HepG2 (cell line): ENCODE data around the gene TGFBI. TPM values are rescaled to one million over a fixed set of nuclear protein-coding genes. Genes with fewer than 3 reads are reported as not detected.

Source experiments
- ATAC-seq: fragments of 200-7000 bp; cut with Tn5 transposase; 3 replicates; pipeline ENCODE4 v1.9.1; 2020; ENCODE audit warnings: mild to moderate bottlenecking, moderate library complexity
- BruUV-seq: library from RNA; stranded (reverse); fragments of 400-500 nt; replicated peaks from 2 replicates; lab custom pipeline; 2021; lab: Mats Ljungman, UMichigan
- CTCF ChIA-PET: fragments of 300-600 bp; formaldehyde crosslinking; extraction: SDS; loops from one replicate; lab custom pipeline; 2021; ENCODE audit warnings: low total read pairs, inconsistent platforms, low intra/inter-chr PET ratio; lab: Yijun Ruan, JAX
- POLR2A ChIA-PET: fragments of 350-600 bp; sonication (Branson Sonifier 250); formaldehyde crosslinking; loops from one replicate; lab custom pipeline; 2020; ENCODE audit warnings: antibody characterized with exemption, inconsistent platforms; lab: Yijun Ruan, JAX
- DNase-seq: peaks from one replicate; pipeline ENCODE4 v3.0.0-alpha.2; 2015; ENCODE audit warnings: low spot score
- FAIRE-seq: peaks from 3 replicates; lab custom pipeline; 2011; peaks lifted over from hg19 to GRCh38; lab: Jason Lieb, UNC
- H2AFZ ChIP-seq: one replicate; pipeline ENCODE4 v1.6.1; 2011; ENCODE audit warnings: low read length, inconsistent platforms
- H3K27ac ChIP-seq: fragments of 300-600 bp; 3 replicates; pipeline ENCODE4 v1.8.0; 2011; ENCODE audit warnings: mixed run types, mild to moderate bottlenecking, mixed read lengths, low read length, inconsistent platforms; ENCODE audit not compliant: insufficient read depth; ENCODE audit errors: extremely low read length
- H3K27me3 ChIP-seq, 2 experiments: fragments of 200-600 bp in 1 of 2; 2 replicates in 1 of 2; 3 replicates in 1 of 2; pipeline versions ENCODE4 v1.6.0 to v1.8.0; 2011; ENCODE audit warnings: low read length in 2 of 2, mild to moderate bottlenecking in 2 of 2, moderate library complexity in 2 of 2, inconsistent platforms in 1 of 2; ENCODE audit not compliant: insufficient read depth in 2 of 2, control insufficient read depth in 1 of 2
- H3K36me3 ChIP-seq, 2 experiments: fragments of 200-600 bp in 1 of 2; replicated peaks in 1 of 2; 2 replicates in 1 of 2; 3 replicates in 1 of 2; pipeline versions ENCODE4 v1.5.1 to v1.8.0; 2011; ENCODE audit warnings: low read length in 2 of 2, inconsistent platforms in 1 of 2; ENCODE audit not compliant: insufficient read depth in 2 of 2, control insufficient read depth in 1 of 2
- H3K4me1 ChIP-seq: 2 replicates; pipeline ENCODE4 v1.5.1; 2012; ENCODE audit warnings: low read length, inconsistent platforms; ENCODE audit not compliant: insufficient read depth
- H3K4me2 ChIP-seq: 2 replicates; pipeline ENCODE4 v1.6.0; 2011; ENCODE audit warnings: low read depth, low read length, inconsistent platforms
- H3K4me3 ChIP-seq, 3 experiments: fragments of 200-600 bp in 1 of 3; sonication (generic), shearing (Covaris generic) in 1 of 3; replicated peaks in 1 of 3; 2 replicates each; pipeline ENCODE4 v1.5.1; 2011 to 2016; ENCODE audit warnings: low read length in 3 of 3, inconsistent platforms in 2 of 3, low read depth in 2 of 3, mild to moderate bottlenecking in 2 of 3, control low read depth in 1 of 3, mixed read lengths in 1 of 3; ENCODE audit not compliant: insufficient read depth in 1 of 3
- H3K79me2 ChIP-seq: one replicate; pipeline ENCODE4 v1.6.1; 2011; ENCODE audit warnings: low read length, inconsistent platforms; ENCODE audit not compliant: insufficient read depth
- H3K9ac ChIP-seq: 2 replicates; pipeline ENCODE4 v1.6.0; 2011; ENCODE audit warnings: mild to moderate bottlenecking, low read depth, low read length, inconsistent platforms; ENCODE audit not compliant: insufficient read depth
- H3K9me3 ChIP-seq: 2 replicates; pipeline ENCODE4 v1.5.1; 2012; ENCODE audit warnings: mild to moderate bottlenecking, low read length
- H4K20me1 ChIP-seq: 2 replicates; pipeline ENCODE4 v1.6.0; 2011; ENCODE audit warnings: inconsistent platforms, mild to moderate bottlenecking, low read length, moderate library complexity; ENCODE audit not compliant: insufficient read depth
- AKNA ChIP-seq: sonication (generic); formaldehyde crosslinking; IDR thresholded peaks from 2 replicates; pipeline ENCODE4 v1.4.0; 2020; ENCODE audit warnings: missing genetic modification reagents, borderline replicate concordance
- HES4 ChIP-seq: sonication (generic); formaldehyde crosslinking; IDR thresholded peaks from 2 replicates; pipeline ENCODE4 v1.9.0; 2021; ENCODE audit warnings: mild to moderate bottlenecking, missing genetic modification reagents, borderline replicate concordance
- MIER3 ChIP-seq: IDR thresholded peaks from 2 replicates; pipeline ENCODE4 v1.6.1; 2016; ENCODE audit warnings: missing compliant biosample characterization, borderline replicate concordance
- NR2F6 ChIP-seq, 2 experiments: IDR thresholded peaks; 2 replicates each; pipeline ENCODE4 v1.6.1; 2016; ENCODE audit warnings: antibody characterized with exemption in 1 of 2, mild to moderate bottlenecking in 1 of 2
- PLSCR1 ChIP-seq: sonication (generic); formaldehyde crosslinking; IDR thresholded peaks from 2 replicates; pipeline ENCODE4 v1.5.0; 2020; ENCODE audit warnings: missing genetic modification reagents, mild to moderate bottlenecking, borderline replicate concordance
- SIN3A ChIP-seq: IDR thresholded peaks from 2 replicates; pipeline ENCODE4 v1.6.1; 2011; ENCODE audit warnings: low read depth, mild to moderate bottlenecking, control low read depth, low read length, borderline replicate concordance
- ZBTB37 ChIP-seq: sonication (generic); formaldehyde crosslinking; IDR thresholded peaks from 2 replicates; pipeline ENCODE4 v1.4.0; 2020; ENCODE audit warnings: mild to moderate bottlenecking, missing genetic modification reagents
- ZNF276 ChIP-seq: sonication (generic); formaldehyde crosslinking; IDR thresholded peaks from 2 replicates; pipeline ENCODE4 v1.4.0; 2020; ENCODE audit warnings: mild to moderate bottlenecking, low read depth, missing genetic modification reagents
- ZNF30 ChIP-seq: sonication (generic); formaldehyde crosslinking; IDR thresholded peaks from 2 replicates; pipeline ENCODE4 v1.5.0; 2020; ENCODE audit warnings: mild to moderate bottlenecking, missing genetic modification reagents
- ZNF335 ChIP-seq: sonication (generic); formaldehyde crosslinking; IDR thresholded peaks from 2 replicates; pipeline ENCODE4 v1.4.0; 2020; ENCODE audit warnings: missing genetic modification reagents
- ZNF564 ChIP-seq: sonication (generic); formaldehyde crosslinking; IDR thresholded peaks from 2 replicates; pipeline ENCODE4 v1.8.1; 2023; ENCODE audit warnings: mild to moderate bottlenecking, missing genetic modification reagents
- WGBS: methylation state at CpG from one replicate; pipeline ENCODE4 v1.1.6; 2017; ENCODE audit warnings: low lambda C conversion rate; 5-methylcytosine and 5-hydroxymethylcytosine counted together
- in situ Hi-C: cut with HindIII; loops from 2 replicates; pipeline ENCODE4 v1.10.0; 2017; ENCODE audit warnings: low pct_unique_long_range_greater_than_20kb; ENCODE audit not compliant: extremely low pct_ligation_motif_present
- intact Hi-C: fragments of 100-400 bp; cut with micrococcal nuclease; formaldehyde crosslinking; loops from one replicate; pipeline ENCODE4 v1.10.0; 2022; ENCODE audit not compliant: unreplicated experiment
- polyA plus RNA-seq, 8 experiments: library from polyadenylated mRNA; depleted of rRNA in 3 of 8; stranded (reverse) in 7 of 8; unstranded in 1 of 8; fragments of >200 nt; fragmentation: Illumina TruSeq in 4 of 8; extraction: Trizol in 4 of 8; gene quantifications; 2 replicates each; pipeline versions ENCODE4 v1.2.1 to v1.2.3, GENCODE V29; 2011 to 2016; ENCODE audit warnings: low read depth in 4 of 8, missing spikeins in 1 of 8, mixed read lengths in 1 of 8; ENCODE audit not compliant: insufficient read depth in 1 of 8
- total RNA-seq, 5 experiments: library from RNA; depleted of rRNA; stranded (reverse); fragments of >200 nt; fragmentation: Illumina TruSeq; extraction: Trizol; gene quantifications; 2 replicates each; pipeline ENCODE4 v1.2.3, GENCODE V29; 2016; ENCODE audit warnings: low read depth in 1 of 5

Gene TGFBI
- total and polyA plus RNA-seq, 2 of the 13 experiments (the other 11 are each of a cell fraction or from before 2014, with no cell fraction given) = 275 to 457 TPM

GRCh38 chr5:136082390-136083193 lies 53.8 kb downstream of the TGFBI start (continued):
- TF ChIP-seq PLSCR1 (CRISPR knock-in tag) (no peak), ZNF276 (no peak), NR2F6 (IDR thresholded peaks at IDR 0.05) (no peak), NR2F6 (CRISPR knock-in tag; IDR thresholded peaks at IDR 0.05) (no peak; the same call in 1 of the 2 replicates), SIN3A (no peak), HES4 (no peak)
- TF ChIP-seq, all 625 proteins: peak for 29

GRCh38 chr5:136084698-136085097 lies 55.9 kb downstream of the TGFBI start:
- 100% methylated on average over 1 of the region's 1 CpG for WGBS
- intact Hi-C loops (loop anchor here (5.0 kb wide), 1 partner anchor 88 kb away; no protein-coding TSS in a partner anchor), in situ Hi-C loops (loop anchor here (5.0 kb wide), 1 partner anchor 197 kb away; no protein-coding TSS in a partner anchor)
- no peak overlapping the region for H2AFZ ChIP-seq
- H4K20me1 ChIP-seq = no peaks in the 10 kb centered on the region
- H3K4me1 ChIP-seq = peaks cover 37% of the 10 kb centered on the region
- ATAC-seq = no peak
- no peaks in the 10 kb centered on the region for H3K36me3 ChIP-seq
- CTCF ChIA-PET = no interaction called here
- no TSS peak for BruUV-seq
- no peak overlapping the region for H3K27ac ChIP-seq
- no peak overlapping the region for H3K9ac ChIP-seq
- no peak overlapping the region for H3K4me2 ChIP-seq
- no peaks in the 10 kb centered on the region for H3K79me2 ChIP-seq
- H3K9me3 ChIP-seq = no peaks in the 10 kb centered on the region
- POLR2A ChIA-PET = no interaction called here
- no peak overlapping the region for H3K4me3 ChIP-seq
- H3K27me3 ChIP-seq = no peaks in the 10 kb centered on the region
- DNase-seq = no peak
- FAIRE-seq = no peak
- TF ChIP-seq AKNA (CRISPR knock-in tag) = no peak
- no peak for TF ChIP-seq MIER3 (CRISPR knock-in tag)
- TF ChIP-seq ZNF30 = no peak
- TF ChIP-seq ZBTB37 = no peak
- TF ChIP-seq ZNF335 = no peak
- TF ChIP-seq ZNF564 (CRISPR knock-in tag) = no peak
